ENCODE measurements around the gene OGFOD2. TPM values are rescaled to one million over a fixed set of nuclear protein-coding genes. Genes with fewer than 3 reads are reported as not detected.

Gene OGFOD2
- total and polyA plus RNA-seq, 2 of the 13 experiments (the other 11 are each of a cell fraction or from before 2014, with no cell fraction given) = 13.2 to 14.6 TPM

DNA sequence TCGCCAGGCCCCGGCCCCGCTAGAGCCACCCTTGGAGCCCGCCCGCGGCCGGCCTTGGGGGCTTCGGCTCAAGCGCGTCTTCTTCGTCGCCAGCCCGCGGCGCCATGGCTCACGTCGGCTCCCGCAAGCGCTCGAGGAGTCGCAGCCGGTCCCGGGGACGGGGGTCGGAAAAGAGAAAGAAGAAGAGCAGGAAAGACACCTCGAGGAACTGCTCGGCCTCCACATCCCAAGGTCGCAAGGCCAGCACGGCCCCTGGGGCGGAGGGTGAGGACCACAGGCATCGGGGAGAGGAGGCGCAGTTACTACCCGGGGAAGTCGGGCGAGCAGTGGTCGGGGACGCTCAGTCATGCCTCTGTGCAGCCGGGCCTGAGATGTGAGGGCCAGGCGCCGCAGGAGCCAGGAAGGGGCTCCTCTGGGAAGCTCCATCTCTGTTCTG lies 6.0 kb downstream of the OGFOD2 start:
- peaks cover 78% of the 10 kb centered on the region for H3K4me1 ChIP-seq (ENCODE audit: insufficient read depth, low read length)
- H3K79me2 ChIP-seq (ENCODE audit: insufficient read depth, low read length) = peaks cover 42% of the 10 kb centered on the region
- H4K20me1 ChIP-seq (ENCODE audit: insufficient read depth, low read length) = no peaks in the 10 kb centered on the region
- CTCF ChIA-PET (ENCODE audit: low intra/inter-chr PET ratio, low total read pairs) = no interaction called here
- peak overlapping the region; percentile 96 for H3K4me2 ChIP-seq (ENCODE audit: low read depth, low read length)
- H3K27ac ChIP-seq (ENCODE audit: extremely low read length, insufficient read depth, low read length) = peak overlapping the region; percentile 93
- H3K27me3 ChIP-seq (ENCODE audit: control insufficient read depth in 1 of 2, insufficient read depth in 2 of 2, low read length in 2 of 2) = no peaks in the 10 kb centered on the region; a peak in 1 of 5 replicates
- H2AFZ ChIP-seq (ENCODE audit: low read length) = no peak overlapping the region
- FAIRE-seq = no peak
- in situ Hi-C loops (cut with HindIII; ENCODE audit: extremely low pct_ligation_motif_present, low pct_unique_long_range_greater_than_20kb) = no loop called here
- no TSS peak for BruUV-seq (replicated peaks)
- H3K36me3 ChIP-seq (replicated peaks in 1 of 2; ENCODE audit: control insufficient read depth in 1 of 2, insufficient read depth in 2 of 2, low read length in 2 of 2) = peaks cover 3 to 19% of the 10 kb centered on the region in 2 experiments; a peak in 4 of 5 replicates
- peak overlapping the region; percentile 87 to 99 (median 97) for H3K4me3 ChIP-seq (replicated peaks in 1 of 3; ENCODE audit: insufficient read depth in 1 of 3, low read depth in 2 of 3, low read length in 3 of 3)
- peak; percentile 2 for ATAC-seq
- intact Hi-C loops (cut with micrococcal nuclease; ENCODE audit: unreplicated experiment) = loop anchor here (5.0 kb wide), 1 partner anchor 251 kb away; the partner anchor contains the start of genes MPHOSPH9 and MTRFR
- POLR2A ChIA-PET = interaction anchor here (0.6 to 5.0 kb wide), 3 partner anchors 12 to 252 kb away, joined by 3 to 42 read pairs (median 4); partner anchors contain the start of genes MPHOSPH9, MTRFR and PITPNM2
- H3K9ac ChIP-seq (ENCODE audit: insufficient read depth, low read depth, low read length) = peak overlapping the region; percentile 94
- no peaks in the 10 kb centered on the region for H3K9me3 ChIP-seq (ENCODE audit: low read length)
- WGBS (ENCODE audit: low lambda C conversion rate) = under 1% methylated on average over 30 of the region's 40 CpGs
- DNase-seq (ENCODE audit: low spot score) = no peak
- TF ChIP-seq RERE (CRISPR knock-in tag; IDR thresholded peaks at IDR 0.05; ENCODE audit: low read depth) = no peak
- no peak for TF ChIP-seq ZFP36L1 (CRISPR knock-in tag; IDR thresholded peaks at IDR 0.05)
- no peak for TF ChIP-seq CTCF (CRISPR knock-in tag; IDR thresholded peaks at IDR 0.05)
- 0 out of 2 replicates have a peak, but pooled peaks have one; percentile 56 for TF ChIP-seq ZNF138 (CRISPR knock-in tag; IDR thresholded peaks at IDR 0.05; ENCODE audit: low read depth)
- no peak for TF ChIP-seq TCF12 (IDR thresholded peaks at IDR 0.05)
- TF ChIP-seq TCF12 (CRISPR knock-in tag; IDR thresholded peaks at IDR 0.05) = no peak
- TF ChIP-seq RELA (CRISPR knock-in tag; IDR thresholded peaks at IDR 0.05) = no peak
- 0 out of 2 replicates have a peak, but pooled peaks have one; percentile 20 for TF ChIP-seq ZNF224 (CRISPR knock-in tag; IDR thresholded peaks at IDR 0.05)
- no peak for TF ChIP-seq CEBPG (CRISPR knock-in tag; IDR thresholded peaks at IDR 0.05)
- TF ChIP-seq ZNF317 (CRISPR knock-in tag; IDR thresholded peaks at IDR 0.05) = 0 out of 2 replicates have a peak, but pooled peaks have one; percentile 27
- TF ChIP-seq U2AF2 (IDR thresholded peaks at IDR 0.05; ENCODE audit: low read depth, low read length) = no peak
- TF ChIP-seq, protein P1, sequence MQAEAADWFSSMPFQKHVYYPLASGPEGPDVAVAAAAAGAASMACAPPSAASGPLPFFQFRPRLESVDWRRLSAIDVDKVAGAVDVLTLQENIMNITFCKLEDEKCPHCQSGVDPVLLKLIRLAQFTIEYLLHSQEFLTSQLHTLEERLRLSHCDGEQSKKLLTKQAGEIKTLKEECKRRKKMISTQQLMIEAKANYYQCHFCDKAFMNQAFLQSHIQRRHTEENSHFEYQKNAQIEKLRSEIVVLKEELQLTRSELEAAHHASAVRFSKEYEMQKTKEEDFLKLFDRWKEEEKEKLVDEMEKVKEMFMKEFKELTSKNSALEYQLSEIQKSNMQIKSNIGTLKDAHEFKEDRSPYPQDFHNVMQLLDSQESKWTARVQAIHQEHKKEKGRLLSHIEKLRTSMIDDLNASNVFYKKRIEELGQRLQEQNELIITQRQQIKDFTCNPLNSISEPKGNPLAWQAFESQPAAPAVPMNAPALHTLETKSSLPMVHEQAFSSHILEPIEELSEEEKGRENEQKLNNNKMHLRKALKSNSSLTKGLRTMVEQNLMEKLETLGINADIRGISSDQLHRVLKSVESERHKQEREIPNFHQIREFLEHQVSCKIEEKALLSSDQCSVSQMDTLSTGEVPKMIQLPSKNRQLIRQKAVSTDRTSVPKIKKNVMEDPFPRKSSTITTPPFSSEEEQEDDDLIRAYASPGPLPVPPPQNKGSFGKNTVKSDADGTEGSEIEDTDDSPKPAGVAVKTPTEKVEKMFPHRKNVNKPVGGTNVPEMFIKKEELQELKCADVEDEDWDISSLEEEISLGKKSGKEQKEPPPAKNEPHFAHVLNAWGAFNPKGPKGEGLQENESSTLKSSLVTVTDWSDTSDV (CRISPR knock-in tag; IDR thresholded peaks at IDR 0.05) = peak; percentile 69; the same call in 1 of the 2 replicates
- TF ChIP-seq ZNF430 (CRISPR knock-in tag; IDR thresholded peaks at IDR 0.05) = 0 out of 2 replicates have a peak, but pooled peaks have one; percentile 2
- no peak for TF ChIP-seq CAMTA2 (CRISPR knock-in tag; IDR thresholded peaks at IDR 0.05; ENCODE audit: borderline replicate concordance)
- no peak for TF ChIP-seq CBX5 (CRISPR knock-in tag; IDR thresholded peaks at IDR 0.05; ENCODE audit: borderline replicate concordance)
- TF ChIP-seq MLLT10 (CRISPR knock-in tag; IDR thresholded peaks at IDR 0.05) = no peak

Data from HepG2 (cell line).